ENCODE results near the gene KRT84.

GRCh38 chr12:52372216-52373154, 13.0 kb downstream of the KRT84 start:
- TF ChIP-seq ZFHX2 (tag by site-specific recombination; conservative IDR thresholded peaks at IDR 0.05) (peak; percentile 45), ZNF274 (IDR thresholded peaks at IDR 0.05; ENCODE audit: low read length) (no peak), ZNF274 (tag by site-specific recombination; IDR thresholded peaks at IDR 0.05; ENCODE audit: borderline replicate concordance) (no peak), ZNF114 (tag by site-specific recombination; IDR thresholded peaks at IDR 0.05) (no peak), ZNF248 (tag by site-specific recombination; IDR thresholded peaks at IDR 0.05) (no peak)

Data from HEK293 (cell line).